GM19438 (cell line): ENCODE results near the gene GCNT2.
"Not testable (repeated sequence)": the region's sequence is repeated elsewhere in the genome, so short reads cannot be mapped to it uniquely, and the experiment has no call there.

Source experiments
- ATAC-seq: cut with Tn5 transposase; IDR thresholded peaks from one replicate; pipeline ENCODE4 v1.9.1; 2021; ENCODE audit warnings: low read depth; ENCODE audit not compliant: unreplicated experiment

GCNT2 gene

GRCh38 chr6:10655508-10656055 lies 134.4 kb downstream of the GCNT2 start:
- no peak for ATAC-seq

GRCh38 chr6:10658910-10659698 lies 138.0 kb downstream of the GCNT2 start:
- ATAC-seq: no peak

- ATAC-seq: no peak
Measured at GRCh38 chr6:10659699-10660348, 138.7 kb downstream of the GCNT2 start.

- ATAC-seq: not testable (repeated sequence)
Measured at GRCh38 chr6:10660431-10661191, 139.5 kb downstream of the GCNT2 start.

GRCh38 chr6:10662207-10662606 lies 141.1 kb downstream of the GCNT2 start:
- ATAC-seq: no peak

DNA sequence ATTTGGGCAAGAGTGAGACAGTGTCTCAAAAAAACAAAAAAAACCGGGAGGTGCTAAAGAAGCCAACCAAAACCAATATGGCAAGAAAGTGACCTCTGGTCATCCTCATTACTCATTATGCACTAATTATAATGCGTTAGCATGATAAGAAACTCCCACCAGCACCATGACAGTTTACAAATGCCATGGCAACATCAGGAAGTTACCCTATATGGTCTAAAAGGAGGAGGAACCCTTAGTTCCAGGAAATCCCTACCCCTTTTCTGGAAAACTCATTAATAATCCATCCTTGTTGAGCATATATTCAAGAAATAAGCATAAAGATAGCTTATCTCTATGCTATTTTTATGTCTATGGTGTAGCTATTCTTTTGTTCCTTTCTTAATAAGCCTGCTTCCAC lies 141.6 kb downstream of the GCNT2 start:
- no peak for ATAC-seq

- ATAC-seq: not testable (repeated sequence)
Measured at GRCh38 chr6:10665595-10665994, 144.4 kb downstream of the GCNT2 start.

- no peak for ATAC-seq
Measured at GRCh38 chr6:10668126-10668917, 147.2 kb downstream of the GCNT2 start.

GRCh38 chr6:10676403-10676802 lies 155.3 kb downstream of the GCNT2 start:
- ATAC-seq: no peak

DNA sequence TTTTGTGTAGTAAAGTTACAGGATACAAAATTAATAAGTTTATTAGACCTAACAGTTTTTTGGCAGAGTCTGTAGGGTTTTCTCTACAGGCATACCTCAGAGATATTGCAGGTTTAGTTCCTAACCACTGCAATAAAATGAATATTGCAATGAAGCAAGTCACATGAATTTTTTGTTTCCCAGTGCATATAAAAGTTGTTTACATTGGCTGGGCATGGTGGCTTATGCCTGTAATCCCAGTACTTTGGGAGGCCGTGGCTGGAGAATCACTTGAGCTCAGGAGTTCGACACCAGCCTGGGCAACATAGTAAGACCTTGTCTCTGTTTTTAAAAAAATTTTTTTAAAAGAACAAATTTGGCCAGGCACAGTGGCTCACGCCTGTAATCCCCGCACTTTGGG lies 157.3 kb downstream of the GCNT2 start:
- ATAC-seq: no peak
